IgD-negative memory B cell (primary cell): Measurements from ENCODE around the gene PRPS1L1. TPM values are rescaled to one million over a fixed set of nuclear protein-coding genes. Genes with fewer than 3 reads are reported as not detected.

ENCODE experiments used
- H3K27ac Mint-ChIP-seq, 3 donors: one replicate each; pipeline ENCODE4 v1.8.0; 2020 to 2022; ENCODE audit warnings: mild to moderate bottlenecking in 3 of 3, mixed read lengths in 3 of 3, moderate library complexity in 1 of 3
- H3K27me3 Mint-ChIP-seq: one replicate; pipeline ENCODE4 v1.8.0; 2021; ENCODE audit warnings: mixed read lengths
- H3K36me3 Mint-ChIP-seq: one replicate; pipeline ENCODE4 v1.8.0; 2020; ENCODE audit warnings: mild to moderate bottlenecking, mixed read lengths
- H3K4me1 Mint-ChIP-seq, 3 donors: one replicate each; pipeline ENCODE4 v1.8.0; 2020 to 2022; ENCODE audit warnings: mixed read lengths in 3 of 3, mild to moderate bottlenecking in 1 of 3
- H3K4me3 Mint-ChIP-seq, 4 donors: one replicate each; pipeline ENCODE4 v1.8.0; 2020 to 2022; ENCODE audit warnings: mild to moderate bottlenecking in 4 of 4, mixed read lengths in 4 of 4, moderate library complexity in 3 of 4
- H3K9me3 Mint-ChIP-seq, 3 donors: one replicate each; pipeline ENCODE4 v1.8.0; 2020 to 2021; ENCODE audit warnings: mixed read lengths in 3 of 3, mild to moderate bottlenecking in 1 of 3
- polyA plus RNA-seq: library from polyadenylated mRNA; unstranded; fragments of 300-500 nt; fragmentation: Illumina TruSeq; gene quantifications from one replicate; pipeline ENCODE4 v1.2.3, GENCODE V29; 2021

The PRPS1L1 gene
- polyA plus RNA-seq, 1 donor from 2014 or later: not detected

GRCh38 chr7:18036783-18037182, 9.1 kb upstream of the PRPS1L1 start:
- peaks cover 2% of the 10 kb centered on the region for H3K36me3 Mint-ChIP-seq
- no peak overlapping the region for H3K27ac Mint-ChIP-seq
- H3K4me3 Mint-ChIP-seq: no peak overlapping the region
- no peaks in the 10 kb centered on the region for H3K27me3 Mint-ChIP-seq
- H3K9me3 Mint-ChIP-seq: no peaks in the 10 kb centered on the region
- H3K4me1 Mint-ChIP-seq: no peaks in the 10 kb centered on the region

GRCh38 chr7:18030758-18031157, 3.1 kb upstream of the PRPS1L1 start:
- H3K27ac Mint-ChIP-seq: no peak overlapping the region
- peaks cover 2% of the 10 kb centered on the region for H3K36me3 Mint-ChIP-seq
- no peak overlapping the region for H3K4me3 Mint-ChIP-seq
- H3K27me3 Mint-ChIP-seq: no peaks in the 10 kb centered on the region
- H3K4me1 Mint-ChIP-seq: no peaks in the 10 kb centered on the region
- no peaks in the 10 kb centered on the region for H3K9me3 Mint-ChIP-seq

GRCh38 chr7:18020138-18020715, 7.4 kb downstream of the PRPS1L1 start:
- Mint-ChIP-seq H3K4me1 (no peaks in the 10 kb centered on the region), H3K27me3 (peaks cover 3% of the 10 kb centered on the region), H3K36me3 (no peaks in the 10 kb centered on the region), H3K9me3 (peaks cover 0 to 2% (median 0%) of the 10 kb centered on the region in 3 donors), H3K4me3 (no peak overlapping the region), H3K27ac (no peak overlapping the region)

GRCh38 chr7:18019555-18019954, 8.1 kb downstream of the PRPS1L1 start:
- H3K27me3 Mint-ChIP-seq: peaks cover 3% of the 10 kb centered on the region
- H3K4me1 Mint-ChIP-seq: no peaks in the 10 kb centered on the region
- no peak overlapping the region for H3K4me3 Mint-ChIP-seq
- H3K36me3 Mint-ChIP-seq: no peaks in the 10 kb centered on the region
- no peak overlapping the region for H3K27ac Mint-ChIP-seq
- peaks cover 0 to 2% (median 0%) of the 10 kb centered on the region in 3 donors for H3K9me3 Mint-ChIP-seq

- H3K4me3 Mint-ChIP-seq: no peak overlapping the region
- peaks cover 3% of the 10 kb centered on the region for H3K27me3 Mint-ChIP-seq
- no peak overlapping the region for H3K27ac Mint-ChIP-seq
- no peaks in the 10 kb centered on the region for H3K9me3 Mint-ChIP-seq
- no peaks in the 10 kb centered on the region for H3K36me3 Mint-ChIP-seq
- H3K4me1 Mint-ChIP-seq: no peaks in the 10 kb centered on the region
Measured at GRCh38 chr7:18018296-18019215, 9.1 kb downstream of the PRPS1L1 start.

GRCh38 chr7:18016547-18017444, 10.8 kb downstream of the PRPS1L1 start:
- Mint-ChIP-seq H3K9me3 (no peaks in the 10 kb centered on the region), H3K36me3 (no peaks in the 10 kb centered on the region), H3K27me3 (peaks cover 3% of the 10 kb centered on the region), H3K4me3 (no peak overlapping the region), H3K27ac (no peak overlapping the region), H3K4me1 (no peaks in the 10 kb centered on the region)

GRCh38 chr7:18013936-18014335, 13.7 kb downstream of the PRPS1L1 start:
- Mint-ChIP-seq H3K4me3 (no peak overlapping the region), H3K27ac (no peak overlapping the region), H3K9me3 (no peaks in the 10 kb centered on the region), H3K36me3 (no peaks in the 10 kb centered on the region), H3K27me3 (peaks cover 3% of the 10 kb centered on the region), H3K4me1 (no peaks in the 10 kb centered on the region)

- no peak overlapping the region for H3K27ac Mint-ChIP-seq
- H3K27me3 Mint-ChIP-seq: no peaks in the 10 kb centered on the region
- peaks cover 0 to 1% (median 0%) of the 10 kb centered on the region in 3 donors for H3K9me3 Mint-ChIP-seq
- H3K4me3 Mint-ChIP-seq: no peak overlapping the region
- no peaks in the 10 kb centered on the region for H3K4me1 Mint-ChIP-seq
- no peaks in the 10 kb centered on the region for H3K36me3 Mint-ChIP-seq
Measured at GRCh38 chr7:18004372-18004771, 23.3 kb downstream of the PRPS1L1 start.

- no peaks in the 10 kb centered on the region for H3K4me1 Mint-ChIP-seq
- peaks cover 2 to 5% (median 4%) of the 10 kb centered on the region in 3 donors for H3K9me3 Mint-ChIP-seq
- H3K4me3 Mint-ChIP-seq: no peak overlapping the region
- H3K27me3 Mint-ChIP-seq: no peaks in the 10 kb centered on the region
- no peak overlapping the region for H3K27ac Mint-ChIP-seq
- H3K36me3 Mint-ChIP-seq: no peaks in the 10 kb centered on the region
Measured at GRCh38 chr7:18003286-18003994, 24.2 kb downstream of the PRPS1L1 start.

GRCh38 chr7:17998692-17999091, 29.0 kb downstream of the PRPS1L1 start:
- Mint-ChIP-seq H3K27ac (no peak overlapping the region), H3K4me3 (no peak overlapping the region), H3K4me1 (no peaks in the 10 kb centered on the region), H3K9me3 (peaks cover 3 to 5% (median 5%) of the 10 kb centered on the region in 3 donors), H3K27me3 (no peaks in the 10 kb centered on the region), H3K36me3 (no peaks in the 10 kb centered on the region)

- H3K27ac Mint-ChIP-seq: no peak overlapping the region
- peaks cover 0 to 3% (median 0%) of the 10 kb centered on the region in 3 donors for H3K4me1 Mint-ChIP-seq
- H3K4me3 Mint-ChIP-seq: no peak overlapping the region
- peaks cover 3 to 5% (median 5%) of the 10 kb centered on the region in 3 donors for H3K9me3 Mint-ChIP-seq
- no peaks in the 10 kb centered on the region for H3K27me3 Mint-ChIP-seq
- H3K36me3 Mint-ChIP-seq: no peaks in the 10 kb centered on the region
Measured at GRCh38 chr7:17996442-17997223, 31.0 kb downstream of the PRPS1L1 start.

GRCh38 chr7:17996040-17996439, 31.6 kb downstream of the PRPS1L1 start:
- H3K36me3 Mint-ChIP-seq: no peaks in the 10 kb centered on the region
- no peak overlapping the region for H3K27ac Mint-ChIP-seq
- H3K4me1 Mint-ChIP-seq: peaks cover 0 to 3% (median 0%) of the 10 kb centered on the region in 3 donors
- no peak overlapping the region for H3K4me3 Mint-ChIP-seq
- H3K27me3 Mint-ChIP-seq: no peaks in the 10 kb centered on the region
- peaks cover 3 to 5% (median 5%) of the 10 kb centered on the region in 3 donors for H3K9me3 Mint-ChIP-seq

GRCh38 chr7:17994079-17994850, 33.4 kb downstream of the PRPS1L1 start:
- Mint-ChIP-seq H3K36me3 (no peaks in the 10 kb centered on the region), H3K4me1 (peaks cover 0 to 3% (median 0%) of the 10 kb centered on the region in 3 donors), H3K4me3 (no peak overlapping the region), H3K27me3 (no peaks in the 10 kb centered on the region), H3K27ac (no peak overlapping the region), H3K9me3 (peaks cover 3 to 5% (median 3%) of the 10 kb centered on the region in 3 donors)
